ENCODE measurements around the gene ATG10.

The ATG10 gene

DNA sequence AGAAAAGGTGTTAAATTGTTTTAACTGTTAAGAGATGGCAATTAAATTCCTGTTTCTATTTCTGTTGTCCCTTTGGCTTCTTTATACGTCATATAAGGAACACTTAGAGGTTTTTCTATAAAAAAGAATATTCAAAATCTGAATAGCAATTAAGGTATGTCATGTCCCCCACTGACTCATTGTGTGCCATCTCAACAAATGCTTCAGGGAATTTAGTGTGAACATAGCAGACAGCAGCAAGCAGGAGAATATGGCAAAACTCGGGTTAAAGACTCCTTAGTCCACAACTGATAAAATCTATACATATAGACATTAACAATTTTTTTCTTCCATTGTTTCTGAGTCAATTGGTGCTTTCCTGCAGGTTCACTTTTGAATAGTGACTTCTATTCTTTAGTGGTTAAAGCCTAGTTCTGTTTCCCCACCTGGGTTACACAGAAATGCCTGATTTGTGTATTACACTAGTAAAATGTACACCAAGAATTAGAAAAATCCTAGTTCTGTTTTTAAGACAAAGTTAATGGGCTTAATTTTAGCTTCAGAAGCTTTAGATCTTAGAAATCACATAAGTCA is 324.2 kb downstream of the ATG10 start:
- Histone ChIP-seq H3K9me3 (ENCODE audit: control insufficient read depth in 5 of 5, low read length in 5 of 5) (no peaks in the 10 kb centered on the region), H3K4me3 (ENCODE audit: low read depth in 1 of 5, low read length in 5 of 5) (no peak overlapping the region), H3K27ac (ENCODE audit: low read depth, low read length) (no peak overlapping the region), H3K9ac (ENCODE audit: low read length in 5 of 5) (no peak overlapping the region), H3K4me1 (ENCODE audit: control insufficient read depth in 5 of 5, insufficient read depth in 5 of 5, low read length in 5 of 5) (no peaks in the 10 kb centered on the region), H3K27me3 (ENCODE audit: control insufficient read depth in 5 of 5, insufficient read depth in 4 of 5, low read length in 5 of 5) (no peaks in the 10 kb centered on the region), H3K36me3 (ENCODE audit: control insufficient read depth in 5 of 5, insufficient read depth in 5 of 5, low read length in 5 of 5) (no peaks in the 10 kb centered on the region)

- Histone ChIP-seq H3K4me1 (ENCODE audit: control insufficient read depth in 5 of 5, insufficient read depth in 5 of 5, low read length in 5 of 5) (no peaks in the 10 kb centered on the region), H3K9me3 (ENCODE audit: control insufficient read depth in 5 of 5, low read length in 5 of 5) (no peaks in the 10 kb centered on the region), H3K4me3 (ENCODE audit: low read depth in 1 of 5, low read length in 5 of 5) (no peak overlapping the region), H3K27ac (ENCODE audit: low read depth, low read length) (no peak overlapping the region), H3K27me3 (ENCODE audit: control insufficient read depth in 5 of 5, insufficient read depth in 4 of 5, low read length in 5 of 5) (no peaks in the 10 kb centered on the region), H3K9ac (ENCODE audit: low read length in 5 of 5) (no peak overlapping the region), H3K36me3 (ENCODE audit: control insufficient read depth in 5 of 5, insufficient read depth in 5 of 5, low read length in 5 of 5) (no peaks in the 10 kb centered on the region)
Measured at GRCh38 chr5:82296929-82297328, 325.1 kb downstream of the ATG10 start.

- no peaks in the 10 kb centered on the region for H3K9me3 ChIP-seq (ENCODE audit: control insufficient read depth in 5 of 5, low read length in 5 of 5)
- H3K27ac ChIP-seq (ENCODE audit: low read depth, low read length) = no peak overlapping the region
- H3K9ac ChIP-seq (ENCODE audit: low read length in 5 of 5) = no peak overlapping the region
- H3K27me3 ChIP-seq (ENCODE audit: control insufficient read depth in 5 of 5, insufficient read depth in 4 of 5, low read length in 5 of 5) = no peaks in the 10 kb centered on the region
- no peaks in the 10 kb centered on the region for H3K4me1 ChIP-seq (ENCODE audit: control insufficient read depth in 5 of 5, insufficient read depth in 5 of 5, low read length in 5 of 5)
- no peaks in the 10 kb centered on the region for H3K36me3 ChIP-seq (ENCODE audit: control insufficient read depth in 5 of 5, insufficient read depth in 5 of 5, low read length in 5 of 5)
- H3K4me3 ChIP-seq (ENCODE audit: low read depth in 1 of 5, low read length in 5 of 5) = no peak overlapping the region
Measured at GRCh38 chr5:82297711-82298110, 325.9 kb downstream of the ATG10 start.

- Histone ChIP-seq H3K4me3 (ENCODE audit: low read depth in 1 of 5, low read length in 5 of 5) (no peak overlapping the region), H3K4me1 (ENCODE audit: control insufficient read depth in 5 of 5, insufficient read depth in 5 of 5, low read length in 5 of 5) (no peaks in the 10 kb centered on the region), H3K9ac (ENCODE audit: low read length in 5 of 5) (no peak overlapping the region), H3K36me3 (ENCODE audit: control insufficient read depth in 5 of 5, insufficient read depth in 5 of 5, low read length in 5 of 5) (no peaks in the 10 kb centered on the region), H3K27ac (ENCODE audit: low read depth, low read length) (no peak overlapping the region), H3K27me3 (ENCODE audit: control insufficient read depth in 5 of 5, insufficient read depth in 4 of 5, low read length in 5 of 5) (no peaks in the 10 kb centered on the region), H3K9me3 (ENCODE audit: control insufficient read depth in 5 of 5, low read length in 5 of 5) (no peaks in the 10 kb centered on the region)
Measured at GRCh38 chr5:82298668-82299067, 326.8 kb downstream of the ATG10 start.

- H3K4me1 ChIP-seq (ENCODE audit: control insufficient read depth in 5 of 5, insufficient read depth in 5 of 5, low read length in 5 of 5) = no peaks in the 10 kb centered on the region
- H3K9me3 ChIP-seq (ENCODE audit: control insufficient read depth in 5 of 5, low read length in 5 of 5) = no peaks in the 10 kb centered on the region
- H3K36me3 ChIP-seq (ENCODE audit: control insufficient read depth in 5 of 5, insufficient read depth in 5 of 5, low read length in 5 of 5) = peaks cover 0 to 8% (median 2%) of the 10 kb centered on the region in 5 donors
- no peak overlapping the region for H3K9ac ChIP-seq (ENCODE audit: low read length in 5 of 5)
- H3K27ac ChIP-seq (ENCODE audit: low read depth, low read length) = no peak overlapping the region
- H3K27me3 ChIP-seq (ENCODE audit: control insufficient read depth in 5 of 5, insufficient read depth in 4 of 5, low read length in 5 of 5) = no peaks in the 10 kb centered on the region
- no peak overlapping the region for H3K4me3 ChIP-seq (ENCODE audit: low read depth in 1 of 5, low read length in 5 of 5)
Measured at GRCh38 chr5:82301190-82301589, 329.4 kb downstream of the ATG10 start.
